Esophagus squamous epithelium (tissue), 5 donors: Measurements from ENCODE around the gene HSPB9. TPM values are rescaled to one million over a fixed set of nuclear protein-coding genes. Genes with fewer than 3 reads are reported as not detected.

Experiments
- DNase-seq: peaks from one replicate; lab custom pipeline; 2025; lab: John Stamatoyannopoulos, UW
- H3K27ac ChIP-seq, 4 donors: fragments of 200-600 bp; sonication (generic); one replicate each; pipeline ENCODE4 v1.5.1; 2016 to 2019; ENCODE audit warnings: mild to moderate bottlenecking in 1 of 4
- H3K27me3 ChIP-seq, 4 donors: fragments of 200-600 bp; sonication (generic); 1 replicate in 3 of 4; 2 replicates in 1 of 4; pipeline versions ENCODE4 v1.5.1 to v1.6.0; 2017 to 2021; ENCODE audit warnings: antibody characterized with exemption in 1 of 4
- H3K36me3 ChIP-seq, 3 donors: fragments of 200-600 bp; sonication (generic); one replicate each; pipeline ENCODE4 v1.5.1; 2016 to 2019
- H3K4me1 ChIP-seq, 3 donors: fragments of 200-600 bp; sonication (generic); one replicate each; pipeline ENCODE4 v1.5.1; 2017 to 2019
- H3K4me3 ChIP-seq, 4 donors: fragments of 200-600 bp; sonication (generic); 1 replicate in 3 of 4; 2 replicates in 1 of 4; pipeline ENCODE4 v1.5.1; 2016 to 2019; ENCODE audit warnings: mild to moderate bottlenecking in 2 of 4, moderate library complexity in 1 of 4
- H3K9me3 ChIP-seq, 3 donors: fragments of 200-600 bp; sonication (generic); one replicate each; pipeline ENCODE4 v1.5.1; 2016 to 2019
- POLR2A ChIP-seq, 4 donors: fragments of 450-650 bp; IDR thresholded peaks; one replicate each; pipeline ENCODE4 v1.6.1; 2017; ENCODE audit warnings: antibody characterized with exemption in 4 of 4, mild to moderate bottlenecking in 4 of 4, moderate library complexity in 3 of 4
- WGBS, 2 donors: methylation state at CpG; one replicate each; pipeline ENCODE4 v1.1.5; 2018; 5-methylcytosine and 5-hydroxymethylcytosine counted together
- intact Hi-C: fragments of 100-400 bp; cut with DNase I; formaldehyde crosslinking; loops from one replicate; pipeline ENCODE4 v1.15.0; 2022
- total RNA-seq, 4 donors: library from RNA; depleted of rRNA; stranded (reverse); fragments of >200 nt; gene quantifications; one replicate each; pipeline ENCODE4 v1.1.0, GENCODE V29; 2016
- TF ChIP-seq, protein P1 (sequence below), 6 experiments: fragments of 450-650 bp in 4 of 6; fragments of 200-600 bp in 2 of 6; sonication (generic) in 2 of 6; IDR thresholded peaks; one replicate each; pipeline ENCODE4 v1.5.1; 2016 to 2019; ENCODE audit warnings: antibody characterized with exemption in 6 of 6, mild to moderate bottlenecking in 4 of 6, moderate library complexity in 4 of 6
- donor health status: DM: yes; HTN: yes; CAD: no.

The HSPB9 gene
- total RNA-seq, 4 donors from 2014 or later, result not detected

DNA sequence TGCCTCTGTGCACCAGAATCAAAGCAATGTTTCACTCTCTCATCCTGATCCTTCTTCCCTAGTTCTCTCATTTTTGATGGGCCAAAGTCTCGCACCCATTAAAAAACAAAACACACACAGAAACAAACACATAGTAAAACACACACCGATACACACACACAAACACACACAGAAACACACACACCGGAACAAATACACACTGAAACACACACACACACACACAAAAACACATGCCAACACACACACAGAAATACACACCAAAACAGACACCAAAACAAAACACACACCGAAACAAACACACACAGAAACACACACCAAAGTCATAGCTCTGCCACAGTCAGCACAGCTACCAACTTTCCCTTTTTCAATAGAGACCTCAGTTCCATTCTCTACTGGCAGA lies 8.6 kb downstream of the HSPB9 start:
- Histone ChIP-seq H3K4me1 (peaks cover 29 to 76% (median 48%) of the 10 kb centered on the region in 3 donors), H3K36me3 (peaks cover 30 to 58% (median 35%) of the 10 kb centered on the region in 3 donors), H3K27ac (peak overlapping the region in 3 of 4 donors; percentile 51 to 82 (median 70))

DNA sequence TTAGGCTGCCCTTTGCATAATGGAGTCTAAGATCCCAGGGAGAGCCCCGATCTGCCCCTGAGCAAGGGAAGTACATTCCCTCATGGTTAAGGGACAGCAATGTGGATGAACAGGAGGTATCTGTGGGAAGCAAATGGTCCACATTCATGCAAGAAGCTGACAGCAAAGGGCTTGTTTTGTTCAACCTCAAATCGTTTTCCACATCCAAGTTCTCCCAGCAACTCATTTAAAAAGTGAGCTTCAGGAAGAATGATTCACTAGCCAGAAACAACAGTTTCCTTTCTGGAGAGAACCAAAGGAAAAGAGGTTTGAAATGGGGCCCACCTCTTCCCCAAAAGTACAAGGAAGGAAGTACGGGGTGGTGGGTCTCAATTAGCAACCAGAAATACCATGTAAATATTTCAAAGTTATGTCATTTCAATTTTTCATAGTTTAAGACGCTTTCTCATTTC lies 9.4 kb downstream of the HSPB9 start:
- no peaks in the 10 kb centered on the region for H3K9me3 ChIP-seq
- TF ChIP-seq, protein P1, sequence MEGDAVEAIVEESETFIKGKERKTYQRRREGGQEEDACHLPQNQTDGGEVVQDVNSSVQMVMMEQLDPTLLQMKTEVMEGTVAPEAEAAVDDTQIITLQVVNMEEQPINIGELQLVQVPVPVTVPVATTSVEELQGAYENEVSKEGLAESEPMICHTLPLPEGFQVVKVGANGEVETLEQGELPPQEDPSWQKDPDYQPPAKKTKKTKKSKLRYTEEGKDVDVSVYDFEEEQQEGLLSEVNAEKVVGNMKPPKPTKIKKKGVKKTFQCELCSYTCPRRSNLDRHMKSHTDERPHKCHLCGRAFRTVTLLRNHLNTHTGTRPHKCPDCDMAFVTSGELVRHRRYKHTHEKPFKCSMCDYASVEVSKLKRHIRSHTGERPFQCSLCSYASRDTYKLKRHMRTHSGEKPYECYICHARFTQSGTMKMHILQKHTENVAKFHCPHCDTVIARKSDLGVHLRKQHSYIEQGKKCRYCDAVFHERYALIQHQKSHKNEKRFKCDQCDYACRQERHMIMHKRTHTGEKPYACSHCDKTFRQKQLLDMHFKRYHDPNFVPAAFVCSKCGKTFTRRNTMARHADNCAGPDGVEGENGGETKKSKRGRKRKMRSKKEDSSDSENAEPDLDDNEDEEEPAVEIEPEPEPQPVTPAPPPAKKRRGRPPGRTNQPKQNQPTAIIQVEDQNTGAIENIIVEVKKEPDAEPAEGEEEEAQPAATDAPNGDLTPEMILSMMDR (IDR thresholded peaks at IDR 0.05), result no peak
- WGBS, 2 donors, result 52 to 54% methylated on average over 4 of the region's 4 CpGs
- peaks cover 36 to 84% (median 53%) of the 10 kb centered on the region in 3 donors for H3K4me1 ChIP-seq
- H3K27me3 ChIP-seq, result no peaks in the 10 kb centered on the region
- DNase-seq, result no peak
- peaks cover 28 to 58% (median 30%) of the 10 kb centered on the region in 3 donors for H3K36me3 ChIP-seq
- no peak overlapping the region for H3K4me3 ChIP-seq
- intact Hi-C loops, result no loop called here
- peak overlapping the region in 3 of 4 donors; percentile 70 to 82 (median 70) for H3K27ac ChIP-seq

More for the DNA sequence above, 8.6 kb downstream of the HSPB9 start:
- H3K4me3 ChIP-seq, result no peak overlapping the region
- TF ChIP-seq, protein P1 (IDR thresholded peaks at IDR 0.05), result no peak
- TF ChIP-seq POLR2A (IDR thresholded peaks at IDR 0.05), result no peak
- intact Hi-C loops, result no loop called here
- no peaks in the 10 kb centered on the region for H3K9me3 ChIP-seq
- WGBS, 2 donors, result 90 to 96% methylated on average over 4 of the region's 4 CpGs
- DNase-seq, result no peak
- no peaks in the 10 kb centered on the region for H3K27me3 ChIP-seq

DNA sequence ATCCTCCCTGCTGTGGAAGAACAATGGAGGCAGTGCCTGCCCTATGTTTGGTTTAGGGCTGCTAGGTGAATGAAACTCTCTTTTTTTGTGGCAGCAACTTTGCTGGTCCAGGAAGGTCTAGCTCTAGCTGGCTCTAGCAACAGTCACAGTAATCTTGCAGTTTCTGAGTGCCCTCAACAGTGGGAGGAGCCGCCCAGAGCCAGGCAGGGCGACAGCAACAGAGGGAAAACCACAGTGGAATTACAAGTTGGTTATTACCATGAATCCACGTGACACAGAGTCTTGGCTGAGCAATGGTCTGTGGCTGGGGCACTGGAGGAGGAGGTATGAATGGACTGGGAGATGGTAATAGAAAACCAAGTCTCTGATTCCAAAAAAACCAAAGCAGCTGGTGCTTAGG lies 10.3 kb downstream of the HSPB9 start:
- peaks cover 36 to 89% (median 53%) of the 10 kb centered on the region in 3 donors for H3K4me1 ChIP-seq
- H3K27me3 ChIP-seq, result no peaks in the 10 kb centered on the region
- H3K9me3 ChIP-seq, result no peaks in the 10 kb centered on the region
- no peak overlapping the region for H3K4me3 ChIP-seq
- no peak for DNase-seq
- intact Hi-C loops, result no loop called here
- H3K36me3 ChIP-seq, result peaks cover 24 to 55% (median 25%) of the 10 kb centered on the region in 3 donors
- 30 to 40% methylated on average over 1 of the region's 3 CpGs for WGBS, 2 donors
- H3K27ac ChIP-seq, result peak overlapping the region; percentile 21 to 86 (median 70)
- TF ChIP-seq, protein P1 (IDR thresholded peaks at IDR 0.05), result no peak
- TF ChIP-seq POLR2A (IDR thresholded peaks at IDR 0.05), result no peak

DNA sequence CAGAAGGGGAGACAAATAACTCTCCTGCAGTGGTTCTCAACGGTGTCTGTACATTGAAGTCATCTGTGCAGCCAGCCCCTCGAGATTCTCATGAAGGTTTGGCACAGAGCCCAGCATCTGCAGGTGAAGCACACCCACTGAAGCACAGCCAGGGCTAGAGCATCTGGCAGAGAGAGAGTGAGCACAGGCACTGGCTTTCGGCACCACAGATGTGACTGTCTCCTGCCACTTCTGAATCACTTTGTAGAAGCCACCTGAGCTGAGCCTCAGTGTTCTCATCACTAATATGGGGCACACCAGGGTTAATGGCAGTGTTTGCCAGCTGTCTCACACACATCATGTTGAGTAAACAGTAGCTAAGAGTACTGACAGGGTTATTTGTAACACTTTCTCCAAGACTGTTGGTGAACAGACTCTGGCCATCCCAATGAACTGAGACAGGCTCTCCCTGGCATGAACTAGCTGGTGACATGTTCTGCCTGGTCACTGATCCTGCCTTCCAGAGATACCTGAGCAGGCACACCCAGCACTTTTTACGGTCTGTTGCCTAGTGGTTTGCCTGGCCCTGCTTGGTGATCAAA lies 10.9 kb downstream of the HSPB9 start:
- intact Hi-C loops, result no loop called here
- H3K4me3 ChIP-seq, result no peak overlapping the region
- H3K36me3 ChIP-seq, result peaks cover 17 to 49% (median 19%) of the 10 kb centered on the region in 3 donors
- no peak for TF ChIP-seq POLR2A (IDR thresholded peaks at IDR 0.05)
- TF ChIP-seq, protein P1 (IDR thresholded peaks at IDR 0.05), result no peak
- H3K27me3 ChIP-seq, result no peaks in the 10 kb centered on the region
- no peaks in the 10 kb centered on the region for H3K9me3 ChIP-seq
- WGBS, 2 donors, result 26 to 29% methylated on average over 2 to 3 of the region's 4 CpGs
- H3K4me1 ChIP-seq, result peaks cover 36 to 95% (median 53%) of the 10 kb centered on the region in 3 donors
- H3K27ac ChIP-seq, result peak overlapping the region; percentile 21 to 86 (median 70)
- DNase-seq, result no peak

DNA sequence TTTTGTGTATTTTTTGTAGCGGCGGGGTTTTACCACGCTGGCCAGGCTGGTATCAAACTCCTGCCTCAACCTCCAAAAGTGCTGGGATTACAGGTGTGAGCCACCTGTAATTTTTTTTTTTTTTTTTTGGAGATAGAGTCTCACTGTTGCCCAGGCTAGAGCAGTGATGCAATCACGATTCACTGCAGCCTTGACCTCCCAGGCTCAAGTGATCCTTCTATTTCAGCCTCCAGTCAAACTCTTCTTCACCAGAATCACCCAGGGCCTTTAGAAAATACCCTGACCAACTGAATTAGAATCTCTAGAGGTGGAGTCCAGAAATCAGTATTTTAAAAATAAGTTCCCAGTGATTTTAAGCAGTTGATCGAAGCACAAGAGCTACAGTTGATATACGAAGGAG lies 12.5 kb downstream of the HSPB9 start:
- no peak for DNase-seq
- Histone ChIP-seq H3K36me3 (peaks cover 4 to 40% (median 4%) of the 10 kb centered on the region in 3 donors), H3K4me3 (no peak overlapping the region), H3K27me3 (no peaks in the 10 kb centered on the region), H3K4me1 (peaks cover 35 to 94% (median 53%) of the 10 kb centered on the region in 3 donors), H3K27ac (peak overlapping the region in 3 of 4 donors; percentile 56 to 83 (median 66)), H3K9me3 (no peaks in the 10 kb centered on the region)
- WGBS, 2 donors, result 81 to 85% methylated on average over 6 of the region's 6 CpGs
- TF ChIP-seq, protein P1 (IDR thresholded peaks at IDR 0.05), result no peak
- no peak for TF ChIP-seq POLR2A (IDR thresholded peaks at IDR 0.05)
- intact Hi-C loops, result no loop called here
